NCI-H2107 treated with DMSO at 0.1 percent for 48 hours (cell line): ENCODE data around the gene PGA4.
"Not testable (repeated sequence)": the region's sequence is repeated elsewhere in the genome, so short reads cannot be mapped to it uniquely, and the experiment has no call there.

Experiments used
- DNase-seq: peaks from one replicate; lab custom pipeline; 2025; ENCODE audit not compliant: unreplicated experiment; lab: John Stamatoyannopoulos, UW

PGA4 gene

DNA sequence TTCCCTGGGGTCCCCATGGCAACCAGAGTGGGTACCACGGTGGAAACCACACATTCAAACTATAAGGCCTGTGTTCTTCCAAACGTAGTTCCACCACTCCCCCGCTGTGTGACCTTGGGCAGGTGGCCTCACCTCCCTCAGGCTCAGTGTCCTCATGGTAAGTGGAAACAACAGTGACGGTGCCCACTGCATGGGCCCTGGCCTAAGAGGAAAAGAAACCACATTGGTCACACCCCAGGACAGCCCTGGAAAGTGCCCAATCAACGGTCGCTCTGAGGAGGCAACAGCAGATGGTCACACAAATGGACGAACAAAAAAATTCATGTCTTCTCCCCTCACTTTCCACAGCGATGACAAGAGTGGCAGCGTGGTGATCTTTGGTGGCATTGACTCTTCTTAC is 25.9 kb downstream of the PGA4 start:
- not testable (repeated sequence) for DNase-seq

DNA sequence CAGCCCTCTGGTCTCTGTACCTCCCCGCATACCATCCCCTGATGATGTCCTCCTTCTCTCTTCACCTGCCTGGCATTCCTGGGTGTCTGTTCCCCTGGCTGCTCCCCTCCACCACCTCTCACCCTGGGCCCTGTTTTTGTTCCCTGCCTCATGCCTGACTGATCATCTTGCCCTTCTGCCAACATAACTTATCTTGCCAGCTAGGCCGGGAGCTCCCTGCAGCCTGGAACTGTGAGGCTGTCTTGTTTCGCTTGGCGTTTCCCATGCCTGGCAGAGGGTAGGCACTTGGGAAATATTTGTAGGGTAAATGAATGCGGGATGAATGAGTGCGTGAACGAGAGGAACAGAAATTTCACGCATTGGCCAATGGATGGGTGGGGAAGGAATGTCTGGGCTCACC is 27.1 kb downstream of the PGA4 start:
- not testable (repeated sequence) for DNase-seq

DNA sequence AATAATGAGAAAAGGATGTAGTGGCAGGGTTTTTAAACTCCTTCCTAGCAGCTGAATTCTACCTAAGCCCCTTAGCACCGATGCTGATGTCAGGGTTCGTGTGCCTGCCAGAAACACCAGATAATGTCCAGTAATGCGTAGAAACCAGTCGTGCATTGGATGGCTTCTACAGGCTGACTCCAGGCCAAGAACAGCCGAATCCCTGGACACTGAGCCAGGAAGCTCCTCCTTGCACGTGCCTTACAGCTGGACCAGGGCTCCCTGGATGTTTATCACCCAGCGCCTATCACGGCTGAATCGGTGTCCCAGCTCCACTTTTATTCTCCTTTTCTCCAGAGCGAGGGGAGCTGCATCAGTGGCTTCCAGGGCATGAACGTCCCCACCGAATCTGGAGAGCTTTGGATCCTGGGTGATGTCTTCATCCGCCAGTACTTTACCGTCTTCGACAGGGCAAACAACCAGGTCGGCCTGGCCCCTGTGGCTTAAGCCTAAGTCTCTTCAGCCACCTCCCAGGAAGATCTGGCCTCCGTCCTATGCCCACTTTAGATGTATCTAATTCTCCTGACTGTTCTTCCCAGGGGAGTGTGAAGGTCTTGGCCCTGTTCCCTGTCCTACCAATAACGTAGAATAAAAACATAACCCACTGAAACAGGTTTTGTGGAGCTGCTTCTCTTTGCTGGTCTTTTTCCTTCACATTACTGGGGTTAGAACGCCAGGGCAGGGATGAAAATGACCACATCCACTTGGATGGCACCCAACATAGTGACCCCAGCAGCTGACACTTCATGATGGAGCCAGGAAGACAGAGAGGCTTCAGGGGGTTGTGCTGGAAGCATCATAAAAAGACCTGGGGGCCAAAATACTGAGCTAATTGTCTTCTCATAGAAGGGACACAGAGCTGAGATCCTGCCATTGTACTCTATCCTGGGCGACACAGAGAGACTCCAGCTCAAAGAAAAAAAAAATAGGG is 28.9 kb downstream of the PGA4 start:
- DNase-seq: not testable (repeated sequence)

GRCh38 chr11:61252332-61252731 is 30.2 kb downstream of the PGA4 start:
- DNase-seq: not testable (repeated sequence)

DNA sequence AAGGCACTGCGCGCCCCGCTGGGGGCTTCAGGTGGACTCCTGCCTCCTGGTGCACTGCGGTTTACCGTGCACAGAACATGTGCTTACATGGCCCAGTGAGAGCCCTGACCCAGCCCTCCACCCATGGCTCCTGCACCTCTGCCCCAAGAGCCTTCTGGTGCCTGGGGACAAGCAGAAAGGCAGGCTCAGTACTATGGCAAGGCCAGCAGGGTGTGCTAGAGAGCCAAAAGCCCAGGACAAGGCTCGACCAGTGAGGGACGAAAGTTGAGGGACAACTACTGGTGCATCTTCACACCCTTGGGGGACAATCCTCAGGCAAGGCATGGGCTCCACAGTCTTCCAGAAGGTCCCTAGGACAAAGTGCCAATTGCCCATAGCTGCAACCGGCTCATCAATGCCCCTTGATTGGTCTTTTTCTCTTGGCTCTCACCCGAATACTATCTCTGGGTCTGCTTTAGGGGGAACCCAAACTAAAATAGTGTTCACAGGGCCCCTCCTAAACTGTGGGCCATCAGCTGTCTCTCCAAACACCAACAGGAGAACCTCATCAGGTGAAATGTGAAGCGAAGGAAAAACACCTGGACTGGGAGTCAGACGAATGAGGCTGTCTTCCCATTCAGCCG is 32.4 kb downstream of the PGA4 start:
- peak; percentile 50 for DNase-seq

- no peak for DNase-seq
Measured at GRCh38 chr11:61256710-61257482, 34.7 kb downstream of the PGA4 start.

DNA sequence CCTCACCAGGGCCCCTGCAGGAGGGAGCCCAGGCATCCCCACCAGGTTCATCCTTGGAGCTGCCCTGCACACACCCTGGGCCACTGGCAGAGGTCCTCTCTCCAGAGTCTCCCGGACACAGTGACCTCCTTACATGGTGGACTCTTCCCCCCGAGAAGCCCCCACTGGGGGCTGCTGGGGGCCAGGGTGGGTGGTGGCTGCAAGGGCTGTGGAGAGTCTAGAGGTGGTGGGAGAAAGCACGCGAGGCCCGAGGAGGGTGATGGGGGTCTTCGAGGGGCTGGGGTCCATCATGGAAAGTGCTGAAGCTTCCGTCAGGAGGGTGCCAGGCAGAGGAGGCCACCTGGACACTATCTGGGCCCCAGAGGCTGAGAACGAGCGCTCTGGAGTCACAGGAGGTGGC is 36.4 kb downstream of the PGA4 start:
- no peak for DNase-seq

- DNase-seq: no peak
Measured at GRCh38 chr11:61259363-61259762, 37.2 kb downstream of the PGA4 start.

DNA sequence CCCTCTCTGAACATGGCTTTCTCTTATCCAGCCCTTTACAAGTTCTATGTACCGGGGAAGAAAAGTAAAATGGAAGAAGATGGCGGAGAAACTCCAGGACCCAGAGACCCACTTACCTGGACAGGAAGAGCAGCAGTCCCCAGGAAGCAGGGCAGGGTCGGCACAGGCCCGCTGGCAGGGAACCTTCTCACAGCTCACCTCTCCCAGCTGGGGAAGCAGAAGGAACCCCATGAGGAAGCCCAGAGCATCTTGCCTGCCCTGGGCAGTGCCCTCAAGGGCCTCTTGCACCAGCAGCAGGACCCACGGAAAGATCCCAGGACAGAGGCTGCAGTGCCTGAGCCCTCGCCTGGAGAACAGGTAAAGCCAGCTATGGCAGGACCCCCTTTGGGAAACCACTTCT is 42.2 kb downstream of the PGA4 start:
- no peak for DNase-seq

DNA sequence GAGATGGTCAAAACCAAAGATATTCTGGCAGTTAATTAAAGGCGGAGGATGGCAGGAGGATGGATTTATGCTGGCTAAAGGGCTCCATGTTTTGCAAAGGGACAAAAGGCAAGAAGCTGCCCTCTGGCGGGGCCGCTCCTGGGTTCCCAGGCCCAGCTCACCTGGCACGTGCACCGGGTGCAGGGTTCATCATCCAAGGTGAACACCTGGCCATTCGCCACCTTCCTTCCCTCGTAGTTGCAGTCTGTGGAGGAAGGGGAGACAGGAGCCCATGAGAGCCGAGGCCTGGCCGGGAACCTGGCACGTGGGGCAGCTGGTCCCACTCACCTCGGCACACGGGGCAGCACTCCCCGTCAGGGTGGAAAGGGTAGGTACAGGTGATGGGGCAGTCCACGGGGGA is 42.6 kb downstream of the PGA4 start:
- DNase-seq: no peak

- DNase-seq: no peak
Measured at GRCh38 chr11:61265357-61265756, 43.2 kb downstream of the PGA4 start.

DNA sequence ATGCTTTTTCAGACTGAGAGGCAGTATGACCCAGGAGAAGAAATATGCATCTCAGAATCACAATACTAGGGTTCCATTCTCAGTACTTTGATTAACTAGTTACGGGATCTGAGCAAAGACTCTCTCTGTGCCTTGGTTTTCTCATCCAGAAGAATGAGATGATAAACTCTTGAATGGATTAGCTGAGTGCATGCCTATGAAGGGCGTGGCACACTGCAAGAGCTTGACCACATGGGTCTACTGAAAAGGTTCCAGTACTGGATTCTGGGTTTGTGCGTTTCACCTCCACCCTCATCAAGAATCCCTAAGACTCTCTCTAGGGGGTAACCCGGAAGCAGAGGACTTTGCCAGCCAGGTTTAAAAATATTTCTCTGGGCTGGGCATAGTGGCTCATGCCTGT is 44.5 kb downstream of the PGA4 start:
- DNase-seq: no peak

DNA sequence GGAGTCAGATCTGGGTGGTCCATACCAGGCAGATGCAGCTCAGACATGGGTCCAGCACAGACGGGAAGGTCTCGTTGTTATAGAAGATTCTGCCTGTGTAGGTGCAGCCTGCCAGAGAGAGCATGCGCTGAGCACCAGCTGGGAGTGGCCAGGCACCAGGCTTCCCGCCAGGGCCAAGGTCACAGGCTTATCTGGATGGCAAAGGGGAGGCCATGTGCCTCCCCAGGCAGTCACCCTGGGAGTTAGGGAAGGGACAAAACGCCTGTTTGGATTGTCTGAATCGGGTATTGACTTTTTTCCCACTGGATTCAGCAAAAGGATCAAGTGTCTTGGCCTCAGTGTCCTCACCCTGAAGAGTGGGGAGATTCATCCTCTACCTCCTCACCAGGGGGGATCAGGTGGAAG is 45.3 kb downstream of the PGA4 start:
- no peak for DNase-seq

GRCh38 chr11:61268588-61269250 is 46.6 kb downstream of the PGA4 start:
- no peak for DNase-seq

- no peak for DNase-seq
Measured at GRCh38 chr11:61270354-61271076, 48.4 kb downstream of the PGA4 start.

DNA sequence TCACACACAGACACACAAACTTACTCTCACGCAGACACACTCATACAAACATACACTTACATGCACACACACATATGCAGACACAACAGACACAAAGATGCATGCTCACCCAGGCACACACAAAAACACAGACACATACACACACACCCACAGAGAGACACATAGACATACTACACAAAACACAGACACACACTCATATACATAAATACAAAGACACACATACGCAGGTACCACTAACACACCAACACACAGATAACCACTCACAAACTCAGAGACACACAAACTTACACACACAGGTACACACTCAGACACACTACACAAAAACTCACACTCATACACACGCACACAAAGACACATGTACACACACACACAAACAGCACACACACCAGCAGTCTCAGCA is 50.6 kb downstream of the PGA4 start:
- DNase-seq: no peak

DNA sequence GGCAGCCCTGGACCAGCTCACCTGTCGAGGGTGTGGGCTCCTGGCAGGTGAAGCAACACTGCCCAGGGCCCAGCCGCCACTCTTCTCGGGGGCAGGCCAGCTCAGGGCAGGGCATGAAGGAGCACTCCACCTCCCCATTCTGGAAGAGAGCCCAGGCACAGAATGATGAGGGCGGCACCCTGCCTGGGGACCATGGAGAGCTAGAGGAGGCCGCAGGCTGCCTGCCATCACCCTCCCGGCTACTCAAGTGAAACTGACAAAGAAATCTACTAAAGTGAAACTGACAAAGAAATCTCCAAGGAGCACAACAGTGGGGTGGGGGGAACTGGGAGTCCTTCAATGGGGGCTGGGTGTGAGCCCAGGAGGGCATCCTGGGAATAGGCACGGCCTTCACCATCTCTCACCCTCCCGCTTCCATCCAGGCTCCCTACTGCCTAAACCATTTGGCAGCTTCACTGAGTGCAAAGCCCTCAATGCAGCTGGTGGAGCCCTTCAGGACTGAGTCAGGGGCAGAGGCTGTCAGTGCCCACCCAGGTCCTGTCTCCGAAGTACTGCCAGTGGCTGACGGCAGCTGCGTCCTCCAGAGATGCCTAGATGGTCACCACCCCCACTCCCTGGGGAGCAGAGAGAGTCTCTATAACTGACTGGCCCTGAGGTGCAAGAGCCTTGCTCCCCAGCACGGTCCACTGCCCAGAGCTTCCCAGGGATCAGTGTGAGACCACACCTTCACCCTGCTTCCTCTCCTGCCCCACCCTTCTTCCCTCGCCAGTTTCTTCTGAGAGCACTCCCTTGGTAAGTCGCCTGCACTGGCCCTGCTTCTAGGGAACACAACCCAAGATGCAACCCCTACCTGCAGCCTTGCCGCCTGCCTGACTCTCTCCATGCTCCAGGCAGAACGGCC is 51.3 kb downstream of the PGA4 start:
- peak; percentile 40 for DNase-seq

DNA sequence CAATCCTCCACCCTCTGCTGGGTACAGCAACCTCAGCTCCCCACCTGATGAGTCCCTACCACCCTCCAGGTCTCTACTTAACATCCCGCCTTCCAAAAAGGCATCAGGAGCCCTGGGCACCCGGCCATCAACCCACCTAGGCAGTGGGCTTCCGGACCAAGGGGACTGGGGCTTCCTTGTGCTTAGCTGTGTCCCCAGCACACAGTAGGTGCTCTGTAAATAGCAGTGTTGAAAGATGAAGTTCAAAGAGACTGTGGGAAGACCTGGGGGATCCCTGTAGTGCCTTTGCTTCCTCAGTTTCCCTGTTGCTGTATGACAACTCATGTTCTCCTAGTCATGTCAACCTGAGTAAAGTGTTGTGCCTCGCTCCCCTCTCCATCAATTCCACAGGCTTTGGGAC is 51.9 kb downstream of the PGA4 start:
- DNase-seq: no peak

DNA sequence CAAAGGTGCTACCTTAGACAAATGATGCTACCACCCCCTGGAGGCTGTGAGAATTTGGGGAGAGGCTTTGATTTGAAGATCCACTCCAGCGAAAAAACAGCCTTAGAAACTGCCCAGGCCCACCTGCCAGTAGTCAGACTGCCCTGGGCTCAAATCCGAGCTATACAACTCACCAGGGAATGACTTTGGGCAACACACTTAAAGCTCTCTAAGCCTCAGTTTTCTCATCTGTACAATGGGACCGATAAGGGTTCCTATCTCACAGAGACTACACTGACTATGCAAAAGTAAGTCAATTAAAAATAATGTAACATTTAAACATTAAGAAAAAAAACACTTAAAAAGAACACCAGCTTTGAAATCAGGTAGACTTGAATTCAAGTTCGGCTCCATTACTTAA is 53.0 kb downstream of the PGA4 start:
- DNase-seq: no peak
